Psoas muscle (tissue), 8 donors: Measurements from ENCODE around the gene PLIN3. TPM values are rescaled to one million over a fixed set of nuclear protein-coding genes. Genes with fewer than 3 reads are reported as not detected.

ENCODE experiments used
- ATAC-seq, 4 donors: fragments of 200-7000 bp; cut with Tn5 transposase; one replicate each; pipeline ENCODE4 v1.9.1; 2020; ENCODE audit warnings: moderate library complexity in 3 of 4, mild to moderate bottlenecking in 2 of 4
- DNase-seq, 2 donors: peaks; one replicate each; pipeline ENCODE4 v3.0.0-alpha.2; 2020
- H3K27ac ChIP-seq: fragments of 200-600 bp; one replicate; pipeline ENCODE4 v1.8.0; 2022
- H3K27me3 ChIP-seq, 3 donors: fragments of 200-600 bp in 1 of 3; one replicate each; pipeline versions ENCODE4 v1.6.1 to v1.8.0; 2013 to 2022; ENCODE audit warnings: low read length in 2 of 3, mild to moderate bottlenecking in 2 of 3, moderate library complexity in 1 of 3; ENCODE audit not compliant: insufficient read depth in 3 of 3
- H3K36me3 ChIP-seq, 2 donors: fragments of 200-600 bp in 1 of 2; one replicate each; pipeline versions ENCODE4 v1.6.1 to v1.8.0; 2013 to 2022; ENCODE audit warnings: low read depth in 1 of 2, mild to moderate bottlenecking in 1 of 2, moderate library complexity in 1 of 2; ENCODE audit not compliant: insufficient read depth in 1 of 2
- H3K4me1 ChIP-seq: fragments of 200-600 bp; one replicate; pipeline ENCODE4 v1.8.0; 2022
- H3K4me3 ChIP-seq: fragments of 200-600 bp; one replicate; pipeline ENCODE4 v1.8.0; 2022; ENCODE audit warnings: mild to moderate bottlenecking
- H3K9me3 ChIP-seq: fragments of 200-600 bp; one replicate; pipeline ENCODE4 v1.8.0; 2022
- WGBS, 3 donors: extraction: QIAGEN DNeasy Blood & Tissue Kit; methylation state at CpG; one replicate each; pipeline versions ENCODE4 v1.1.6 to v1.1.7; 2013; 5-methylcytosine and 5-hydroxymethylcytosine counted together
- intact Hi-C, 2 donors: fragments of 100-400 bp; cut with DNase I; formaldehyde crosslinking; loops; one replicate each; pipeline versions ENCODE4 v1.11.0 to v1.14.2; 2022
- polyA plus RNA-seq, 3 donors: library from polyadenylated mRNA; stranded (reverse); fragments of 200-250 nt; gene quantifications; one replicate each; pipeline ENCODE4 v1.2.3, GENCODE V29; 2013
- total RNA-seq, 4 donors: library from RNA; stranded (reverse); fragmentation: NEBNext Ultra II Directional in 2 of 4; extraction: Animal tissue kit (Norgen Biotek cat#: 25700) in 2 of 4; gene quantifications; one replicate each; pipeline versions ENCODE4 v1.2.1 to v1.2.4, GENCODE V29; 2021 to 2023
- TF ChIP-seq, protein P1 (sequence below): fragments of 200-600 bp; IDR thresholded peaks from one replicate; pipeline ENCODE4 v1.8.0; 2022; ENCODE audit warnings: antibody characterized with exemption
- donor health status: healthy with polysubstance abuse.
- donor health status: DM: no; HTN: no; CAD: no; lungs with moderate emphysema.
- donor health status: Bipolar disorder and iron deficiency.
- donor health status: healthy.
- donor health status: DM: yes; HTN: yes; CAD: no.
- donor health status: DM: no; HTN: no; CAD: no.
- donor health status: DM: no; HTN: no; CAD: no.
- donor health status: DM: yes; HTN: yes; CAD: no.

The PLIN3 gene
- total and polyA plus RNA-seq, 7 donors, result 67.2 to 309 (median 107) TPM

DNA sequence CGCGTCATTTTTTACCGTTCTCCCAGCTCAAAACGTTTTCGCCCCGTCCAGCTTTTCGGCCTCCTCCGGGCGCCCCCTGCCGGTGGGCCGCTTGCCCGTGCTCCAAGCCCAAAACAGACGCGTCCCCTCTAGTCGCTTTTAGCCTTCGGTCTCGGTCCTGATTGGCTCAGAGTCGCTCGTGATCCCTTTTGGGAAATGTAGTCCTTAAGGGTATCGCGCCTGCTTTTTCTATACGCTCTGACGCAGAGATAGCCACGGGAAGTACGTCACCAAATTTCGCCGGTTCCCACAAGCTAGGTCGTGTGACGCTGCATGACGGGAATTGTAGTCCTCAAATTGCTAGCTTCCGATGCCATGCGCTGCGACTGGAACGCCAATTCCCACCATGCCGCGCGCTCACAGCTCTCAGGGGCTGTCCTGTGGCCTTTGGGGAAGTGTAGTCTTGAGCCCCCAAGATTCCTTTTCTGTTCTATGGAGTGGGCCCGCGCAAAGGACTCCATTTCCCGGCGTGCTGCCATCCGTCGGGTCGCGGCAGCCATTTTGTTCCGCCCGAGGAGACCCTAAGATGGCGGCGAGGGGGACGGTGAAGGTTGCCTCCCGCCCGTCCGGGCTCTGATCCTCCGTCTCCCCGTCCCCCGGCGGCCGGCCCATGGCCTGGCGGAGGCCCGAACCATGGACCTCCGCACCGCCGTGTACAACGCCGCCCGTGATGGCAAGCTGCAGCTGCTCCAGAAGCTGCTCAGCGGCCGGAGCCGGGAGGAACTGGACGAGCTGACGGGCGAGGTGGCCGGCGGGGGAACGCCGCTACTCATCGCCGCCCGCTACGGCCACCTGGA lies 76.1 kb downstream of the PLIN3 start, which contains the start of gene FEM1A:
FEM1A (plus strand) TSS at position 552 of the 836 bp plus-strand sequence; CDS start at position 673, 121 bp downstream.
- Histone ChIP-seq H3K4me3 (peak within 1 kb of the TSS; percentile 87), H3K27me3 (no peaks in the 10 kb centered on the region), H3K27ac (peak within 1 kb of the TSS; percentile 93), H3K36me3 (peaks cover 0 to 26% of the 10 kb centered on the region in 2 donors), H3K9me3 (no peaks in the 10 kb centered on the region), H3K4me1 (peaks cover 32% of the 10 kb centered on the region)
- WGBS, 3 donors, result 0% methylated on average over 78 to 80 of the region's 80 CpGs
- intact Hi-C loops, result loop anchor here in 1 of 2 donors (5.0 kb wide), 1 partner anchor 69 kb away; the partner anchor contains the start of gene DPP9
- peak; percentile 90 to 96 (median 94) for ATAC-seq
- DNase-seq, result peak; percentile 99
- TF ChIP-seq, protein P1, sequence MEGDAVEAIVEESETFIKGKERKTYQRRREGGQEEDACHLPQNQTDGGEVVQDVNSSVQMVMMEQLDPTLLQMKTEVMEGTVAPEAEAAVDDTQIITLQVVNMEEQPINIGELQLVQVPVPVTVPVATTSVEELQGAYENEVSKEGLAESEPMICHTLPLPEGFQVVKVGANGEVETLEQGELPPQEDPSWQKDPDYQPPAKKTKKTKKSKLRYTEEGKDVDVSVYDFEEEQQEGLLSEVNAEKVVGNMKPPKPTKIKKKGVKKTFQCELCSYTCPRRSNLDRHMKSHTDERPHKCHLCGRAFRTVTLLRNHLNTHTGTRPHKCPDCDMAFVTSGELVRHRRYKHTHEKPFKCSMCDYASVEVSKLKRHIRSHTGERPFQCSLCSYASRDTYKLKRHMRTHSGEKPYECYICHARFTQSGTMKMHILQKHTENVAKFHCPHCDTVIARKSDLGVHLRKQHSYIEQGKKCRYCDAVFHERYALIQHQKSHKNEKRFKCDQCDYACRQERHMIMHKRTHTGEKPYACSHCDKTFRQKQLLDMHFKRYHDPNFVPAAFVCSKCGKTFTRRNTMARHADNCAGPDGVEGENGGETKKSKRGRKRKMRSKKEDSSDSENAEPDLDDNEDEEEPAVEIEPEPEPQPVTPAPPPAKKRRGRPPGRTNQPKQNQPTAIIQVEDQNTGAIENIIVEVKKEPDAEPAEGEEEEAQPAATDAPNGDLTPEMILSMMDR, result peak; percentile 98

Other genes with a start within 250 kb of the PLIN3 start
- gene TNFAIP8L1, start 228.2 kb downstream of the PLIN3 start, total RNA-seq, result 1 to 10 TPM; 3.1 to 5.1 (median 3.8) TPM
- gene TNFAIP8L1, start 228.2 kb downstream of the PLIN3 start, polyA plus RNA-seq, result 1 to 10 TPM; 2.4 to 3.5 (median 2.8) TPM
- 10 to 100 TPM; 11.4 to 24.0 (median 19.1) TPM for gene MYDGF, start 197.3 kb downstream of the PLIN3 start, total RNA-seq
- gene MYDGF, start 197.3 kb downstream of the PLIN3 start, polyA plus RNA-seq, result 100 to 1,000 TPM in 1 of 3 donors, 10 to 100 TPM in 2; 23.9 to 164 (median 40.0) TPM
- 10 to 100 TPM; 55.9 to 97.4 (median 78.6) TPM for gene DPP9, start 143.8 kb downstream of the PLIN3 start, total RNA-seq
- gene DPP9, start 143.8 kb downstream of the PLIN3 start, polyA plus RNA-seq, result 100 to 1,000 TPM in 2 of 3 donors, 10 to 100 TPM in 1; 64.6 to 138 (median 108) TPM
- gene FEM1A, start 75.9 kb downstream of the PLIN3 start, total RNA-seq, result 100 to 1,000 TPM; 135 to 210 (median 149) TPM
- 100 to 1,000 TPM in 1 of 3 donors, 10 to 100 TPM in 2; 63.2 to 214 (median 96.3) TPM for gene FEM1A, start 75.9 kb downstream of the PLIN3 start, polyA plus RNA-seq
- gene TICAM1, start 36.0 kb downstream of the PLIN3 start, total RNA-seq, result 10 to 100 TPM in 3 of 4 donors, 1 to 10 TPM in 1; 9.0 to 17.0 (median 14.2) TPM
- 10 to 100 TPM in 1 of 3 donors, 1 to 10 TPM in 2; 7.4 to 11.4 (median 8.7) TPM for gene TICAM1, start 36.0 kb downstream of the PLIN3 start, polyA plus RNA-seq
- gene ARRDC5, start 35.2 kb upstream of the PLIN3 start, total RNA-seq, result not detected
- not detected for gene ARRDC5, start 35.2 kb upstream of the PLIN3 start, polyA plus RNA-seq
- gene UHRF1, start 41.8 kb upstream of the PLIN3 start, total RNA-seq, result 1 to 10 TPM in 1 of 4 donors, under 1 TPM in 3; 0.17 to 1.8 (median 0.43) TPM
- gene UHRF1, start 41.8 kb upstream of the PLIN3 start, polyA plus RNA-seq, result 1 to 10 TPM in 1 of 3 donors, under 1 TPM in 2; 0.22 to 1.9 (median 0.27) TPM
- 10 to 100 TPM; 22.9 to 45.9 (median 37.8) TPM for gene KDM4B, start 101.4 kb upstream of the PLIN3 start, total RNA-seq
- 10 to 100 TPM in 2 of 3 donors, 1 to 10 TPM in 1; 9.3 to 29.5 (median 19.9) TPM for gene KDM4B, start 101.4 kb upstream of the PLIN3 start, polyA plus RNA-seq